Activated naive CD4-positive, alpha-beta T cell treated with anti-CD3 and anti-CD28 coated beads, Interleukin-2, amount 10 ng/mL, durations not matched to agents 7 days and 5 days (primary cell): ENCODE data around the gene TOR1AIP2.

Experiments
- CTCF ChIA-PET: fragments of 350-600 bp; sonication (Branson Sonifier 250); formaldehyde crosslinking; loops from one replicate; lab custom pipeline; 2021; ENCODE audit warnings: antibody characterized with exemption; lab: Charles Lee
- DNase-seq: peaks from one replicate; pipeline ENCODE4 v3.0.0-alpha.2; 2020
- H3K27ac Mint-ChIP-seq: one replicate; pipeline ENCODE4 v1.8.0; 2021; ENCODE audit warnings: mild to moderate bottlenecking, moderate library complexity, mixed read lengths
- H3K27me3 Mint-ChIP-seq: one replicate; pipeline ENCODE4 v1.8.0; 2021; ENCODE audit warnings: mild to moderate bottlenecking, mixed read lengths
- H3K36me3 Mint-ChIP-seq: one replicate; pipeline ENCODE4 v1.8.0; 2021; ENCODE audit warnings: mixed read lengths
- H3K4me1 Mint-ChIP-seq: one replicate; pipeline ENCODE4 v1.8.0; 2021; ENCODE audit warnings: mixed read lengths
- H3K4me3 Mint-ChIP-seq: one replicate; pipeline ENCODE4 v1.8.0; 2021; ENCODE audit warnings: mild to moderate bottlenecking, moderate library complexity, mixed read lengths
- H3K9me3 Mint-ChIP-seq: one replicate; pipeline ENCODE4 v1.8.0; 2021; ENCODE audit warnings: mixed read lengths

TOR1AIP2 gene

DNA sequence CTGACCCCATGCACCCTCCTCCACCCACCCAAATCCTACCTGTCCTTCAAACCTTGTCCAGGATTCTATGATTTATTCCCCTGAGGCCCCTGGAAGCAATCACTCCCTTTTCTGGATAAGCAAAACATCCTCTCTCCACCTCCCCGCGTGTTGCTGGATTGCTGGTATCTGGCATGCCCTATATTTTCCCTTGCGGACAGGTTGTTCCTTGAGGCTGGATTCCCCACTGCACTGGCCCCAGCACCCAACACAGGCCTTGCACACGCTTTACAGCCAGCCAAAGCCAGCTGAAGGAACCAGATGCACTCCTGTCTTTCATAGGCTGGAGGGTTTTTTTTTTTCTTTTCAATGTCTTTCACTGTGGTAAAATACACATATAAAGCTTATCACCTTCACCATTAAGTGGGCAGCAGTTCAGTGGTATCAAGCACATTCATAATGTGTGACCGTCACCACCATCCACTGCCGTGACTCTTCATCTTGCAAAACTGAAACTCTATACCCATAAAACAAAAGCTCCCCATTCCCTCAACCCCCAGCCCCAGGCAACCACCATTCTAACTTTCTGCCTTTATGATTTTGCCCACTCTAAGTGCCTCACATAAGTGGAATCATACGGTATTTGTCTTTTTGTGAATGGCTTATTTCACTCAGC is 50.9 kb downstream of the TOR1AIP2 start:
- peaks cover 16% of the 10 kb centered on the region for H3K4me1 Mint-ChIP-seq
- CTCF ChIA-PET, result interaction anchor here (1.1 kb wide), 1 partner anchor 12 kb away, joined by 3 read pairs; no protein-coding TSS in a partner anchor
- peaks cover 20% of the 10 kb centered on the region for H3K27me3 Mint-ChIP-seq
- H3K9me3 Mint-ChIP-seq, result no peaks in the 10 kb centered on the region
- H3K4me3 Mint-ChIP-seq, result no peak overlapping the region
- H3K27ac Mint-ChIP-seq, result no peak overlapping the region
- no peak for DNase-seq
- H3K36me3 Mint-ChIP-seq, result no peaks in the 10 kb centered on the region

DNA sequence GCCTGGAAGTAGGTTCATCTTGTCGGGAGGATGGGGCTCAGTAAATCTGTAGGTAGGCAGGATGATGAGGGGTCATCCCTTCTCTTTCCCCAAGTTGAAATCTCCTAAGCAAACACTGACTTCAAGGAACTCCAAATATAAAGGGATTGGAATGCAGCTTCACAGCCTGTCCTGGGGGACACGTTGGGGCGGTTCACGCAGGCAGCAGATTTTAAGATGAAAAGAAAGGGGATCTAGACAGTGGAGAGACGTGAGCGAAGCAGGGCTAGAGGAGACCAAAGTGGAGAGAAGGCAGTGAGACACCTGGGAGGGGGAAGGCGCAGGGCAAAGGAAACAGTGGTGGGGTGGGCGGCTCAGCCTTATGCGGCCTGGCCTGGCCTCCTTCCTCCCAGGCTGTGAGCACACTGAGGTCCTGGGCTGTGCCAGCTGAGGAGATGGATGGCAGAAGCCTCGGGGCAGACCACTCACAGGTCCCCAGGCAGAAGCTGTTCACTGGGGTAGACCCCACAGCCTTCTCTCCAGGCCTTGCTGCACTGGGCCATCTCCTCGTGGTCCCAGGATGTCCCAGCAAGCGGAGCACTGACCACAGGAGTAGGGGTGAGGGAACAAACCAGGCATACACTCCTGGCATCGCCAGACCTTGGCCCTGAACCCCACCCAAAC is 51.7 kb downstream of the TOR1AIP2 start:
- CTCF ChIA-PET, result interaction anchor here (1.0 kb wide), 1 partner anchor 11 kb away, joined by 3 read pairs; no protein-coding TSS in a partner anchor
- H3K4me3 Mint-ChIP-seq, result no peak overlapping the region
- H3K27me3 Mint-ChIP-seq, result peaks cover 27% of the 10 kb centered on the region

DNA sequence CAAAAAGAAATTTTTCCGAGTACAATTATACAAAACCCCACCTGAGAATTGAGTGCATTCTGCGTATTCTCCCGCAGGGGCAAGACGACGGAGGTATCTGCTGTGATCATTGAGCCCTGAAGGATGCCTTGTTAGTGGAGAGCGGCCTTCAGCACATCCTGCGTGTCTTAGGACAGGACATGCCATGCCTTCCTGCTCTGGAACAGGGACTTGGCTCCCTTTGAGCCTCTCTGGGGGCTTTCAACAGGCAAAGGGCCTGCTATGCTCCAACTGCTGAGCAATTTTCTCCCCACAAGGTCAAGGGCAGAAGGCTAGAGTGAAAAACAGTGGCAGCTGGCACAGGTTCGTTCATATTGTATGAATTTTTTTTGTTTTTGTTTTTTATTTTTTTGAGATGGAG is 52.4 kb downstream of the TOR1AIP2 start:
- CTCF ChIA-PET, result interaction anchor here (1.0 kb wide), 1 partner anchor 10 kb away, joined by 3 read pairs; no protein-coding TSS in a partner anchor
- H3K36me3 Mint-ChIP-seq, result no peaks in the 10 kb centered on the region
- no peak overlapping the region for H3K27ac Mint-ChIP-seq
- H3K27me3 Mint-ChIP-seq, result peaks cover 32% of the 10 kb centered on the region
- peaks cover under 1% of the 10 kb centered on the region for H3K4me1 Mint-ChIP-seq
- no peak for DNase-seq
- no peak overlapping the region for H3K4me3 Mint-ChIP-seq
- no peaks in the 10 kb centered on the region for H3K9me3 Mint-ChIP-seq

More for the DNA sequence above, 51.7 kb downstream of the TOR1AIP2 start:
- Mint-ChIP-seq H3K9me3 (no peaks in the 10 kb centered on the region), H3K4me1 (peaks cover 8% of the 10 kb centered on the region), H3K27ac (no peak overlapping the region), H3K36me3 (no peaks in the 10 kb centered on the region)
- DNase-seq, result no peak

DNA sequence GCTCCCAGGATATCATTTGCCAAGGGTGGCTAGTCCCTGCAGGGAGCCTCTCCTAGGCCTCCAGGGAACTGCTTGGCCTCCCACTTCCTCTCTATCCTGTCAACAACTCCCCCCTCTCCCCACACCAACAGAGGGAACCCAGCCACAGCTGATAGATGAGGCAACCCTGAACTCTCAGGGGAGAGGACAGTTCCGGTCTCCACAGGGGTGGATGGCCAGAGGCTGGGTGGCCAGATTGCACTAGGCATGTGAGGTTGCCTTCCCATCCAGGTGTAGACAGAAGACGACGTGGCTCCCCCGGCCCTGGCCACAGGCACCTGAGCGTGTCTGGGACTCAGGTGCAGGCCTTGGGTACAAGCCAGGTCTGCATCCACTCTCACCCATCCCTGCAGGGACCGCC is 53.3 kb downstream of the TOR1AIP2 start:
- CTCF ChIA-PET, result interaction anchor here (2.2 to 4.3 kb wide), 2 partner anchors 10 to 13 kb away, joined by 12 to 27 read pairs; no protein-coding TSS in a partner anchor
- no peaks in the 10 kb centered on the region for H3K9me3 Mint-ChIP-seq
- H3K4me1 Mint-ChIP-seq, result no peaks in the 10 kb centered on the region
- no peaks in the 10 kb centered on the region for H3K36me3 Mint-ChIP-seq
- peak overlapping the region; percentile 14 for H3K27ac Mint-ChIP-seq
- no peak for DNase-seq
- H3K4me3 Mint-ChIP-seq, result no peak overlapping the region
- peaks cover 32% of the 10 kb centered on the region for H3K27me3 Mint-ChIP-seq

DNA sequence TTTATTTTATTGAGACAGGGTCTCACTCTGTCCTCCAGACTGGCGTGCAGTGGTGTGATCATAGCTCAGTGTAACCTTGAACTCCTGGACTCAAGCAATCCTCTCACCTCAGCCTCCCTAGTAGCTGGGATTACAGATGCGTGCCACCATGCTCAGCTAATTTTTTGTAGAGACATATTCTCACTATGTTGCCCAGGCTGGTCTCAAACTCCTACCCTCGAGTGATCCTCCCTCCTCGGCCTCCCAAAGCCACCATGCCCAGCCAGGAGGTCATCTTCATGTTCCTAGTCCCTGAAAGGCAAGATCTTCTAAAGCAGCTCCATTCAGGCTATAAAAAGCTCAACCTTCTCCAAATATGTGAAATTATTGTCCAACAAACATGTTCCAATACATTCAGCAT is 53.9 kb downstream of the TOR1AIP2 start:
- Mint-ChIP-seq H3K27ac (no peak overlapping the region), H3K4me3 (no peak overlapping the region), H3K9me3 (no peaks in the 10 kb centered on the region), H3K36me3 (no peaks in the 10 kb centered on the region), H3K27me3 (peaks cover 33% of the 10 kb centered on the region), H3K4me1 (no peaks in the 10 kb centered on the region)
- DNase-seq, result no peak
- CTCF ChIA-PET, result interaction anchor here (2.2 to 4.3 kb wide), 2 partner anchors 9 to 13 kb away, joined by 12 to 27 read pairs; no protein-coding TSS in a partner anchor

DNA sequence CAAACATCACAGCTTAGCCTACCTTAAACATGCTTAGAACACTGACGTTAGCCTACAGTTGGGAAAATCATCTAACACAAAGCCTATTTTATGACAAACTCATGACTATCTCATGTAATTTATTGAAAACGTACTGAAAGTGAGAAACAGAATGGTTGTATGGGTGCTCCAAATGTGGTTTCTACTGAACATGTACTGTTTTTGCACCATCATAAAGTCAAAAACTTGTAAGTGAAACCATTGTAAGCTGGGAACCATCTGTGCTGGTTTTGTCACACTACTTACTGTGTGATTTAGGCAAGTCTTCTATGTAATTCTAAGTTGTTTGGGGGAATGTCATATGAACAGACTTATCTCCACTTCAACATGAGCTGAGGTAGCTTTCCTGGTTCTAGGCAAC is 55.5 kb downstream of the TOR1AIP2 start:
- H3K4me1 Mint-ChIP-seq, result no peaks in the 10 kb centered on the region
- H3K9me3 Mint-ChIP-seq, result no peaks in the 10 kb centered on the region
- peaks cover 34% of the 10 kb centered on the region for H3K27me3 Mint-ChIP-seq
- no peaks in the 10 kb centered on the region for H3K36me3 Mint-ChIP-seq
- H3K4me3 Mint-ChIP-seq, result no peak overlapping the region
- no peak overlapping the region for H3K27ac Mint-ChIP-seq
- CTCF ChIA-PET, result interaction anchor here (1.1 to 4.3 kb wide), 3 partner anchors 8 to 116 kb away, joined by 3 to 27 read pairs (median 12); no protein-coding TSS in a partner anchor
- no peak for DNase-seq

DNA sequence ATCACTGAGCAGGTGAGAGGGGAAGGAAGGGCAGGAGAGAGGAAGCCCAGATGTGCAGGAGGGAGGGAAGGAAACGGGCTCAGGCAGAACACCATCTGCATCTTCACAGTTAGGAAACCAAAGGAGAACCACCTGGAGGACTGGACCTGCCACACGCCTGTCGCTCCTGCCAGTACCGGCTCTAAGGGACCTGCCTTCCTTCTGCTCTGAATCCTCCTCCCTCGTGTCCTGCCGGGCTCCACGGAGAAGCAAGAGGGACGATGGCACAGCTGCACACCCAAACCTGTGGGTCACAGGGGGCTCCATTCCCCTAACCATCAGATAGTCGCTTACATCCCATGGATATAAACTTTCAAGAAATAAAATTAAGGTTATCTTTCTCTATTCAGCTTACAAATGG is 56.1 kb downstream of the TOR1AIP2 start:
- H3K4me3 Mint-ChIP-seq, result no peak overlapping the region
- no peak overlapping the region for H3K27ac Mint-ChIP-seq
- peaks cover 40% of the 10 kb centered on the region for H3K27me3 Mint-ChIP-seq
- no peaks in the 10 kb centered on the region for H3K9me3 Mint-ChIP-seq
- CTCF ChIA-PET, result interaction anchor here (4.3 kb wide), 1 partner anchor 10 kb away, joined by 27 read pairs; no protein-coding TSS in a partner anchor
- no peak for DNase-seq
- H3K4me1 Mint-ChIP-seq, result no peaks in the 10 kb centered on the region
- no peaks in the 10 kb centered on the region for H3K36me3 Mint-ChIP-seq

DNA sequence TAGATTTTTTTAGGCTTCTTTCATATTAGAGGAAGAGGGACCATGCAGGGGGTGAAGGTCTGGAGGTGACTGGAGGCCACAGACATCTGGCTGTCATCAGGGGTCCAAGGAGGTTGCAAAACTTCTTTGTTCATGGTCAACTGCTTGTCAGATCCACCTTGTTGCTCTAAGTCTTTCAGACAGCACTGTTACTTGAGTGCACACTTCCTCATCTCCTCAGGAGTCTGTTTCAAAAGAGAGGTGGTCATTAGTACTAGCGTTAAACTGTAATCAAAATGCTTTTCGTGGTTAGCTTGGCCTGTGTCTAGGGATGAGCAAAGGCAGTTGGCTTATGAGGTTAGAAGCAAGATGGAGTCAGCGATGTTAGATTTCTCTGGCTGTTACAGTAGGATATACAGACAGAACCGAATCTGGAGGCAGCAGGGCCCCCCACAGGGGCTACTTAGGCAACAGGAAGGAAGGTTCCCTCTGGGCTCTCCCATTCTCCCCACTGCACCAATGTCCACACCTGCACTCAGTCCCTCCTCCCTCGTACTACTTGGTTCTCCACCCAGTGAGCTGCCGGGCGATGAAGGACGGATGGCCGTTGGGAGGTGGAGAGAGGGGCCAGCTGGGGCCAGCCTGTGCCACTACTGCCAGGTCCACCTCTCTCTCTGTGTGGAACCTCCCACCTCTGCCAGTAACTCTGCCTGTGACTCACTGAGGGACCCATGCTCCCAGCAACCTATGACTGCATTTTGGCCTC is 57.2 kb downstream of the TOR1AIP2 start:
- H3K4me3 Mint-ChIP-seq, result no peak overlapping the region
- CTCF ChIA-PET, result interaction anchor here (0.9 to 4.3 kb wide), 4 partner anchors 9 to 114 kb away, joined by 3 to 27 read pairs (median 9); no protein-coding TSS in a partner anchor
- peaks cover 41% of the 10 kb centered on the region for H3K27me3 Mint-ChIP-seq
- no peaks in the 10 kb centered on the region for H3K9me3 Mint-ChIP-seq
- no peaks in the 10 kb centered on the region for H3K36me3 Mint-ChIP-seq
- no peak overlapping the region for H3K27ac Mint-ChIP-seq
- H3K4me1 Mint-ChIP-seq, result peaks cover 7% of the 10 kb centered on the region
- DNase-seq, result no peak

DNA sequence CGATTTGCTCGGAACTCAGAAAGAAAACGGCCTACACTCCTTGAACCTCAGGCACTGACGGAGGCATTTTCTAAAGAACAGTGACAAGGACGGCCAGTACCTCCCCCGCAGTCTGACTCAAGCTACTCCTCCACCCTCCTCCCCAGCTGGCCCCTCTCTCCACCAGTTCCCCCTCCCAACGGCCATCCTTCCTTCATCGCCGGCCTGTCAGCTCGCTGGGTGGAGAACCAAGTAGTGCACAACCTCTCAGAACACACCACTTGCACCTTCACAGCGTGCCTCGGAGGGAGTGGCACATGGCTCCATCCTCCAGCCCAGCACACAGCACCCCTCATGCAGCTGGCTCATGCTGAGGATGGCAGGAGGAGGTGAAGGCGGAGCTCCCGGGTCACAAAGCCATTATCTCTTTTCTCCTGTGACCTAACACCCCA is 58.8 kb downstream of the TOR1AIP2 start:
- H3K4me3 Mint-ChIP-seq, result no peak overlapping the region
- no peak for DNase-seq
- peaks cover 21% of the 10 kb centered on the region for H3K4me1 Mint-ChIP-seq
- CTCF ChIA-PET, result interaction anchor here (1.1 to 14.8 kb wide), 3 partner anchors 9 to 112 kb away, joined by 4 to 565 read pairs (median 14); no protein-coding TSS in a partner anchor
- H3K36me3 Mint-ChIP-seq, result no peaks in the 10 kb centered on the region
- peaks cover 41% of the 10 kb centered on the region for H3K27me3 Mint-ChIP-seq
- no peaks in the 10 kb centered on the region for H3K9me3 Mint-ChIP-seq
- H3K27ac Mint-ChIP-seq, result no peak overlapping the region

DNA sequence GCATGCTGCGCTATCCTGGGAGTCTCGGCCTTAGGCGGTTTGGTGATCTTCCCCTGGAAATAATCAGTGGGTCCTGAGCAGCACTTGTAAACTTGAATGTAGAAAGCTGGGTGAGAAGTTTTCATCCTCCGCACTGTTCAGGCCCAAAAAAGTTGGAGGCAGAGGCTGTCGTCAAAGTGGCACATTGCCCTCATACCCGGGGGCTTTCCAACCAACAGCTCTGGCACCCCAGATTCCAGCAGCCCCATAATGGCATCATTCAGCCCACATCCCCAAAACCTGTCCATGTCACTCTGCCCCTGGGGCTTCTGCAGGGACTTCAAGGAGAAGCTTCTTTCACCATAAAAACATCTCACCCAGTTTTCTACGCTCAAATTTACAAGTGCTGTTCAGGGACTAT is 59.3 kb downstream of the TOR1AIP2 start:
- no peaks in the 10 kb centered on the region for H3K36me3 Mint-ChIP-seq
- H3K9me3 Mint-ChIP-seq, result no peaks in the 10 kb centered on the region
- DNase-seq, result no peak
- peaks cover 42% of the 10 kb centered on the region for H3K27me3 Mint-ChIP-seq
- H3K4me1 Mint-ChIP-seq, result peaks cover 21% of the 10 kb centered on the region
- CTCF ChIA-PET, result interaction anchor here (2.7 to 14.8 kb wide), 2 partner anchors 8 to 112 kb away, joined by 14 to 565 read pairs; no protein-coding TSS in a partner anchor
- H3K4me3 Mint-ChIP-seq, result no peak overlapping the region
- no peak overlapping the region for H3K27ac Mint-ChIP-seq

DNA sequence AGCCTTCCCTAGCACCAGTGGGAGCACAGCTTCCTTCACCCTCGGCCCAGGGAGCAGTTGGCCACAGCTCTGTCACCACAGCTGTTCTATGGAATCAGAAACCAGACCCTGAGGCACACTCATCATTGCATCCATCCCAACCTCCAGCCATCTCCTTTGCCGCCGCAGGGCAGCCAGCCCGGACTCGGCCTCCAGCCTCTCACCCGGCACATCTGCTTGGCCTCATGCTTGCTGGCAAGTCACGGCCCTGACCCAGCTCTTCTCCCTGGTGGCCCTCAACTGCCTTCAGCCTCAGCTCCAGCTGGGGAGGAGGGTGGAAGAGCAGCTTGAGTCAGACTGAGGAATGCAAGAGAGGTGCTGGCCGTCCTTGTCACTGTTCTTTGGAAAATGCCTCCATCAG is 59.8 kb downstream of the TOR1AIP2 start:
- Mint-ChIP-seq H3K27me3 (peaks cover 47% of the 10 kb centered on the region), H3K36me3 (no peaks in the 10 kb centered on the region), H3K4me3 (no peak overlapping the region), H3K4me1 (peaks cover 21% of the 10 kb centered on the region), H3K27ac (no peak overlapping the region), H3K9me3 (no peaks in the 10 kb centered on the region)
- no peak for DNase-seq
- CTCF ChIA-PET, result interaction anchor here (0.7 to 14.8 kb wide), 4 partner anchors 8 to 111 kb away, joined by 3 to 565 read pairs (median 8); no protein-coding TSS in a partner anchor

DNA sequence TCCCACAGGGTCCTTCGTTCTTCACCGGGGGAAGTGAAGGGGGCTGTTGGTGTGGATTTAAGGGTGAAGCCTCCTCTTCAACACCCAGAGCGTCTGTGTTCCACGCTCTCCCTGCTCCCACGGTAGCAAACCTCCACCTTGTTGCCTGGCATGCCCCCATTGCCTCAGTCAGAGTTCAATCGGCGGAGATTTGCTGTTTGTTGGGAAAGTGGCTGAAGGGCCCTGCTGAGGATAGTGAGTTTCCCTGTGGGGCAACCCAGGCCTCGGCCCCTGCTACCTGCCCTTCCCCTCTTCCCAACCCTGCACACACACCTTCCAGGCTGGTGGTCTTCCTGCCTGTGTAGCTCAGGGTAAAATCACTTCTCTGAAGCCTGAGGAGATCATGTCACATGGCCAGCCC is 60.5 kb downstream of the TOR1AIP2 start:
- H3K9me3 Mint-ChIP-seq, result no peaks in the 10 kb centered on the region
- CTCF ChIA-PET, result interaction anchor here (0.7 to 14.8 kb wide), 3 partner anchors 35 to 110 kb away, joined by 3 to 565 read pairs (median 3); no protein-coding TSS in a partner anchor
- no peaks in the 10 kb centered on the region for H3K36me3 Mint-ChIP-seq
- H3K4me1 Mint-ChIP-seq, result peaks cover 21% of the 10 kb centered on the region
- no peak for DNase-seq
- H3K27ac Mint-ChIP-seq, result no peak overlapping the region
- peaks cover 52% of the 10 kb centered on the region for H3K27me3 Mint-ChIP-seq
- no peak overlapping the region for H3K4me3 Mint-ChIP-seq

DNA sequence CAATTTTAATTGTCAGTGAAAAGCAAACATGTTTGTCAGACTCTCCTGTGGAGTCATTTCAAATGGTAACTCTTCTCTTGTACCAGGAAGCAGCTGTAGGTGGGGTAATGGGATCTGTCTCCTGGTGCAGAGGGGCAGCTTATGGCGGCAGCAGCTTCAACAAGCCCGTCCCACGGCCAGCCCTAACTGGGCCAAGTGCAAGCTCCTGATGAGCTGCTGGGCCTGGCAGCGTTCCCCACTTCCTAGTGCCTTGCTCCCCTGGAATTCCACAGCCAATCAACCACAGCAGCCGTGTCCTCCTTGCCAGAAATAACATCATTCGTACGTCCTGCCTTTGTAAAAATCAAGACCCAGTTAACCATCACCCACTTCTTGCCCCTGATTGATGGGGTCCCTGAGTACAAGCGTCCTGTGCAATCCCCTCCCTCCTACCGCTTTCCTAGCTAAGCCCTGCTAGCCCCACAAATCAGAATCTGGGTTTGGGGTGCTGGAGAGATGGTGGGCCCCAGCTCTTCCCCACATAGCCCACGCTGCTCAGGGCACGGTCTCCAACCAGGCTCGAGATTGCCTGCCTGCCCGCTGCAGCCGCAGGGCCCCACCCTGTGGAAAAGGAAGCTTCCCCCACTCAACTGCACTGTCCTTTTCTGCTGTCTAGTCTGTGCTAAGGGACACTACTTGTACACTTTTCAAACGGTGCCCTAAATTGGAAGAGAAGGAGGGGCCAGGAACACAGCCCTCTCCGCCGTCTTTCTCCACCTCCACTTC is 61.2 kb downstream of the TOR1AIP2 start:
- no peaks in the 10 kb centered on the region for H3K9me3 Mint-ChIP-seq
- CTCF ChIA-PET, result interaction anchor here (14.8 kb wide), 1 partner anchor 110 kb away, joined by 565 read pairs; no protein-coding TSS in a partner anchor
- DNase-seq, result no peak

More for the DNA sequence above, 61.2 kb downstream of the TOR1AIP2 start:
- Mint-ChIP-seq H3K36me3 (no peaks in the 10 kb centered on the region), H3K27ac (peak overlapping the region; percentile 9), H3K27me3 (peaks cover 55% of the 10 kb centered on the region), H3K4me1 (peaks cover 21% of the 10 kb centered on the region), H3K4me3 (peak overlapping the region; percentile 74)
